Pancreas (tissue), 10 donors: ENCODE data around the gene TMEM269. TPM values are rescaled to one million over a fixed set of nuclear protein-coding genes. Genes with fewer than 3 reads are reported as not detected.

Experiments used
- ATAC-seq, 4 donors: fragments of 200-7000 bp; cut with Tn5 transposase; one replicate each; pipeline versions ENCODE4 v1.8.0 to v1.9.1; 2020; ENCODE audit warnings: mild to moderate bottlenecking in 4 of 4, moderate library complexity in 4 of 4
- DNase-seq, 6 donors: peaks; one replicate each; pipeline ENCODE4 v3.0.0-alpha.2; 2020
- FAIRE-seq: peaks from 2 replicates; lab custom pipeline; 2012; peaks lifted over from hg19 to GRCh38; lab: Jason Lieb, UNC
- H3K27ac ChIP-seq, 4 donors: fragments of 200-600 bp; sonication (generic); 1 replicate in 3 of 4; 2 replicates in 1 of 4; pipeline versions ENCODE4 v1.5.0 to v1.8.0; 2020
- H3K27me3 ChIP-seq, 4 donors: fragments of 200-600 bp; one replicate each; pipeline ENCODE4 v1.8.0; 2021
- H3K36me3 ChIP-seq, 3 donors: fragments of 200-600 bp; sonication (generic) in 1 of 3; one replicate each; pipeline versions ENCODE4 v1.5.0 to v1.8.0; 2020 to 2021
- H3K4me1 ChIP-seq, 3 donors: fragments of 200-600 bp; one replicate each; pipeline ENCODE4 v1.8.0; 2021
- H3K4me3 ChIP-seq, 4 donors: fragments of 200-600 bp; sonication (generic) in 2 of 4; one replicate each; pipeline versions ENCODE4 v1.5.0 to v1.8.0; 2020 to 2021
- H3K9me3 ChIP-seq, 4 donors: fragments of 200-600 bp; one replicate each; pipeline ENCODE4 v1.8.0; 2021
- WGBS, 2 donors: extraction: QIAGEN DNeasy Blood & Tissue Kit; methylation state at CpG; one replicate each; pipeline ENCODE4 v1.1.7; 2013; 5-methylcytosine and 5-hydroxymethylcytosine counted together
- intact Hi-C, 3 donors: fragments of 100-400 bp; cut with DNase I; formaldehyde crosslinking; loops; one replicate each; pipeline versions ENCODE4 v1.11.1 to v1.14.2; 2022
- polyA plus RNA-seq, 2 donors: library from polyadenylated mRNA; stranded (reverse); fragments of 200-250 nt; gene quantifications; one replicate each; pipeline ENCODE4 v1.2.3, GENCODE V29; 2013
- total RNA-seq, 6 donors: library from RNA; stranded (reverse); fragmentation: NEBNext Ultra II Directional in 4 of 6; extraction: Animal tissue kit (Norgen Biotek cat#: 25700) in 4 of 6; gene quantifications; one replicate each; pipeline versions ENCODE4 v1.2.1 to v1.2.4, GENCODE V29; 2021 to 2023
- TF ChIP-seq, protein P1 (sequence below), 4 donors: fragments of 200-600 bp; sonication (generic) in 3 of 4; IDR thresholded peaks; one replicate each; pipeline versions ENCODE4 v1.5.0 to v1.8.0; 2021; ENCODE audit warnings: antibody characterized with exemption in 4 of 4
- donor health status: healthy with polysubstance abuse.
- donor health status: DM: no; HTN: no; CAD: no; lungs with moderate emphysema.
- donor health status: DM: no; HTN: no; CAD: no.
- donor health status: control.
- donor health status: control.
- donor health status: Bipolar disorder and iron deficiency.
- donor health status: DM: yes; HTN: yes; CAD: no.
- donor health status: DM: no; HTN: no; CAD: no.
- donor health status: DM: no; HTN: no; CAD: no.
- donor health status: DM: yes; HTN: yes; CAD: no.

TMEM269 gene
- total and polyA plus RNA-seq, 8 donors: 0.04 to 0.35 (median 0.21) TPM; not detected in 4

DNA sequence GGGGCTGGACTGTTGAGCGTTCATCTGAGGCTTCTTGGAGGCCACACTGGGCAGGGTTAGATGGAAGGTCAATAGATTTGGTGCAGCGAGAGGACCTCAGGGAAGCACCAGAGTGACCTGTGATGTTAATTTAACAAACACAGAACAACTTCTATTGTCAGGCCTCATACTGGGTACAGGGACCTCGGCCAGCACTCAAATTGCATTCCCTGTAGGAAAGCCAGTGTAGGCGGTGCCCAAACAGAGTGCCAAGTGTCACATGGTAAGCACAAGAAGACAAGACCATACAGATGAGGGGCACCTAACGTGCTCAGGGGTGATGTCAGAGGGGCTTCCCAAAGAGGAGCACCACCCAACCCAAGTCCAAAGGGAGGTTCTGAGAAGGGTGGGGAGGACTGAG, 1.3 kb downstream of the TMEM269 start:
- no peaks in the 10 kb centered on the region for H3K4me1 ChIP-seq
- FAIRE-seq (no peak), ATAC-seq (no peak), DNase-seq (no peak)
- TF ChIP-seq, protein P1, sequence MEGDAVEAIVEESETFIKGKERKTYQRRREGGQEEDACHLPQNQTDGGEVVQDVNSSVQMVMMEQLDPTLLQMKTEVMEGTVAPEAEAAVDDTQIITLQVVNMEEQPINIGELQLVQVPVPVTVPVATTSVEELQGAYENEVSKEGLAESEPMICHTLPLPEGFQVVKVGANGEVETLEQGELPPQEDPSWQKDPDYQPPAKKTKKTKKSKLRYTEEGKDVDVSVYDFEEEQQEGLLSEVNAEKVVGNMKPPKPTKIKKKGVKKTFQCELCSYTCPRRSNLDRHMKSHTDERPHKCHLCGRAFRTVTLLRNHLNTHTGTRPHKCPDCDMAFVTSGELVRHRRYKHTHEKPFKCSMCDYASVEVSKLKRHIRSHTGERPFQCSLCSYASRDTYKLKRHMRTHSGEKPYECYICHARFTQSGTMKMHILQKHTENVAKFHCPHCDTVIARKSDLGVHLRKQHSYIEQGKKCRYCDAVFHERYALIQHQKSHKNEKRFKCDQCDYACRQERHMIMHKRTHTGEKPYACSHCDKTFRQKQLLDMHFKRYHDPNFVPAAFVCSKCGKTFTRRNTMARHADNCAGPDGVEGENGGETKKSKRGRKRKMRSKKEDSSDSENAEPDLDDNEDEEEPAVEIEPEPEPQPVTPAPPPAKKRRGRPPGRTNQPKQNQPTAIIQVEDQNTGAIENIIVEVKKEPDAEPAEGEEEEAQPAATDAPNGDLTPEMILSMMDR (IDR thresholded peaks at IDR 0.05): no peak
- no peaks in the 10 kb centered on the region for H3K9me3 ChIP-seq
- 89 to 94% methylated on average over 5 of the region's 5 CpGs for WGBS, 2 donors
- no peaks in the 10 kb centered on the region for H3K36me3 ChIP-seq
- no peaks in the 10 kb centered on the region for H3K27me3 ChIP-seq
- no peak overlapping the region for H3K4me3 ChIP-seq
- no peak overlapping the region for H3K27ac ChIP-seq
- intact Hi-C loops: loop anchor here in 1 of 3 donors (10.0 kb wide), 1 partner anchor 99 kb away; no protein-coding TSS in a partner anchor

DNA sequence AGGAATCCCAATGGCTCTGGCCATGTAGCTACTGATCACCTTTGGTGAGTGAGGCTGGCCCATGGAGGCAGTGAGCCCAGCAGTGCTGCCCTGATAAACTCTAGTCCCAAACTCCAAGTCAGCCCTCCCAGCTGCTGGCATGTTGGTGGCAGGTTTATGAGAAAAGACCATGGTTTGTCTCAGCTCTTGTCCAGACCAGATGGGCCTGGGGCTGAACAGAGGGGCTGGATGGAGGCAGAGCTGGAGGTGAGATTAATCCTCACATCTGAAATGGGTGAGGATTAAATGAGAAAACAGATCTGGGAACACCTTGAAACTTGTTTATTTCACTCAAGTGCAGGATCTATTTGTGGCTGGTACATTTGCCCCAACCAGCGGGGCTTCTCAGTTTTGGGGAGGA, 3.2 kb downstream of the TMEM269 start:
- no peaks in the 10 kb centered on the region for H3K27me3 ChIP-seq
- TF ChIP-seq, protein P1 (IDR thresholded peaks at IDR 0.05): no peak
- no peaks in the 10 kb centered on the region for H3K4me1 ChIP-seq
- FAIRE-seq (no peak), DNase-seq (no peak), ATAC-seq (no peak)
- intact Hi-C loops: loop anchor here in 1 of 3 donors (10.0 kb wide), 1 partner anchor 97 kb away; no protein-coding TSS in a partner anchor
- H3K36me3 ChIP-seq: no peaks in the 10 kb centered on the region
- H3K9me3 ChIP-seq: no peaks in the 10 kb centered on the region
- no peak overlapping the region for H3K4me3 ChIP-seq
- H3K27ac ChIP-seq: no peak overlapping the region
- WGBS, 2 donors: 92 to 93% methylated on average over 1 of the region's 1 CpG

DNA sequence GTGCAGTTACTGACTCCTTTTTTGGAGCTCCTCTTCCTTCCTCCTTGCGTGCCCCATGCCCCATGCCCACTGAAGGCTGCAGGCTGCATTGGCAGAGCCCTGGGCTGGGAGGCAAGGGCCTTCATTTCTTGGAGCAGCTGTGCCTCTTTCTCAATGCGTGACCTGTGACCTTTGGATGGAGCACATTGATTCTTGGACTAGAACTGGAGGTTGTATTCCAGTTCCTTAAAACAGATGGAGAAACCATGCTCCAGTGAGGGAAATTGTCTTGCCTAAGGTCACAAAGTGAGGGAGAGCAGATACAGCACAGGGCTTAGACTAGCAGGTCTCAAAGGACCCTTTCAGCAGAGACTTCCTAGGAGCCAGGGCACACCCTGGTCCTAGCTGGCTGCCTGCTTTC, 9.0 kb downstream of the TMEM269 start:
- FAIRE-seq (no peak), DNase-seq (no peak), ATAC-seq (peak in 1 of 4 donors; percentile 24)
- Histone ChIP-seq H3K27ac (no peak overlapping the region), H3K9me3 (no peaks in the 10 kb centered on the region), H3K4me3 (no peak overlapping the region), H3K36me3 (no peaks in the 10 kb centered on the region), H3K4me1 (peaks cover 0 to 4% (median 0%) of the 10 kb centered on the region in 3 donors), H3K27me3 (no peaks in the 10 kb centered on the region)
- TF ChIP-seq, protein P1 (IDR thresholded peaks at IDR 0.05): no peak
- intact Hi-C loops: no loop called here
- WGBS, 2 donors: 88 to 92% methylated on average over 2 of the region's 2 CpGs

DNA sequence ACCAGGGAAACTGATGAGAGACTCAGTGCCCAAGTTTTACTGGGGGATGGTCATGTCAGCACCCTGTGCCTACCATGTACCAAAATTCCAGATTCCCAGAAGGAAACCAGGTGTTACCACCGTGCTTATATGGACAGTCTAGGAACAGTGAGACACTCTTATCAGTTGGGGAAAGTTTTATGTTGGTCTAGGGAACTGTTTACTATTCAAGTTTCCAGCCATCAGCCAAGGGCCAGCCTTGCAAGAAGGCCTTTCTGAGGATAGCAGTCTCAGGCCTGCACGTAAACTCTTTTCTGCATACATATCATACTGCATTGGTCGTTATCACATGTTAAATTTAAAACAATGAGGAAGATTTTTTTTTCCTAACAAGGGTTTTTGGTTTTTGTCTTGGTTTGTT, 12.6 kb downstream of the TMEM269 start:
- no peaks in the 10 kb centered on the region for H3K36me3 ChIP-seq
- no peak overlapping the region for H3K27ac ChIP-seq
- no peak for DNase-seq
- 50 to 54% methylated on average over 3 of the region's 3 CpGs for WGBS, 2 donors
- H3K9me3 ChIP-seq: no peaks in the 10 kb centered on the region
- no peaks in the 10 kb centered on the region for H3K27me3 ChIP-seq
- TF ChIP-seq, protein P1 (IDR thresholded peaks at IDR 0.05): no peak
- no peak overlapping the region for H3K4me3 ChIP-seq
- H3K4me1 ChIP-seq: peaks cover 0 to 4% (median 0%) of the 10 kb centered on the region in 3 donors
- intact Hi-C loops: no loop called here
- no peak for FAIRE-seq
- peak; percentile 49 to 89 (median 53) for ATAC-seq

DNA sequence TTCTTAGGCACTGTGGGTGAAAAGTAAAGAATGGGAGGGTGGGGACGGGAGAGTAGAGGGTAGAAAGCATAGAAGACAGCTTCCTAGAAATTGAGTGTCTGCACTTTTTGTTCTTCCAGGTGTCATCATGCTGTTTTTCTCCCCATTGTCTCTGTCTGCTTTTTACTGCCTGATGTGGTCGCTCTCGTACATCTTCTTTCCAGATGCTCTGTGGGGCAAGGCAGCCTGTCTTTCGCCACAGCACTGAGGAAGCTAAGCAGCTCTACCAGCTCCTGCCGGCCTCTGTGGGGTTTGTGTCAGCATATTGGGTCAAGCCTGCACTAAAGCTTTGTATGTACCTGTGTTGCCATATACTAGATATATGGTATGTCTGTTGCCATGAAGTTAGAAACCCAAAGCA, 13.2 kb downstream of the TMEM269 start:
- FAIRE-seq: no peak
- Histone ChIP-seq H3K4me3 (no peak overlapping the region), H3K4me1 (peaks cover 0 to 4% (median 0%) of the 10 kb centered on the region in 3 donors), H3K27me3 (no peaks in the 10 kb centered on the region), H3K36me3 (no peaks in the 10 kb centered on the region), H3K27ac (no peak overlapping the region), H3K9me3 (no peaks in the 10 kb centered on the region)
- no peak for ATAC-seq
- DNase-seq: no peak
- TF ChIP-seq, protein P1 (IDR thresholded peaks at IDR 0.05): no peak
- 94 to 96% methylated on average over 5 of the region's 5 CpGs for WGBS, 2 donors
- intact Hi-C loops: no loop called here
